ENCODE results near the gene CEPT1. TPM values are rescaled to one million over a fixed set of nuclear protein-coding genes. Genes with fewer than 3 reads are reported as not detected.

CEPT1 gene
- total RNA-seq, 1 experiment from 2014 or later: 34.2 TPM

DNA sequence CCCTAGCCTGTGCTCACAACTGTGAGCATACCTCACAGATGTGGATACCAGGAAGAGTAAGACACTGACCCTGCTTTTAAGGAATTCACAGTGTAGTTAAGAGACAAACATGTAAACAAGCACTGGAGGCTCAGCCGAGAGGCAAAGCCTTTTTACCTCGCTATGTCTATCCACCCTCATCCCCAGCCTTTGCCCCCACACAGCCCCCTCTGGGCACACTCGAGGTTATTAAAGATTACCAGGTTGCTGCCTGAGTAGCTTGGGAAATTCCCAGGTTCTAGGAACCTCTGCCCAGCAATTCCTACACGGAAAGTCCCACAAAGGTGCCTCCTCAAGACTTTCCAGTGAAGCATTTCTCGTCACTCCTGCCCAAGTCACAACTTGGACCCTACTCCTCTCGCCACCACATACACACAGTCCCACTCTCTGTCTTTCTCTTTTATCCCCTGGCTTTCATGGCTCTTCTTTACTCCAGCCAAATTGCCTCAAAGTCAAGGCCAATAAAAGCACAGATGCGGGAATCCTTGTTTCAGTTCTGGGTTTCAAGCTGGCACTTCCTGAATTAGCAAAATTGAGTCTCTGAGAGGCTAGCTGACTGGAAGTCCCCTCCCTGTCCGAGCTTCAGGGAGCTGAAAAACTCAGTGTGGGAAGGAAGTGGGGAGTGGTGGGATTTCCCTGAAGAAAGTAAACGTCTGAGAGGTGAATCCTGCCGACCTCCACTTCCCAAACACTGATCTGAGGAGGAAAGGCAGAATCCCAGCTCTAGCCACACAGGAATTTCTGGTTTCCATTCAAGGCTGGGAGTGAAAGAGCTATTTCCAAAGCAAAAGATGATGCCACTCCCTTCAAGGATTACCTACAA lies 52.9 kb downstream of the CEPT1 start:
- ChIA-PET RAD21 (ENCODE audit: low non-redundant PET in 1 of 2, low total read pairs in 2 of 2, uncharacterized antibody in 2 of 2, unreplicated experiment in 2 of 2) (no interaction called here), POLR2A (interaction anchor here (1.1 kb wide), 1 partner anchor 10 kb away, joined by 3 read pairs; no protein-coding TSS in a partner anchor), CTCF (no interaction called here)
- H3K4me1 ChIP-seq (ENCODE audit: control insufficient read depth in 1 of 2, insufficient read depth in 2 of 2, low read length in 2 of 2): no peaks in the 10 kb centered on the region
- H3K4me3 ChIP-seq (replicated peaks in 1 of 2; ENCODE audit: low read depth in 1 of 2, low read length in 2 of 2): no peak overlapping the region
- intact Hi-C loops (cut with micrococcal nuclease): no loop called here
- TF ChIP-seq, protein P1, sequence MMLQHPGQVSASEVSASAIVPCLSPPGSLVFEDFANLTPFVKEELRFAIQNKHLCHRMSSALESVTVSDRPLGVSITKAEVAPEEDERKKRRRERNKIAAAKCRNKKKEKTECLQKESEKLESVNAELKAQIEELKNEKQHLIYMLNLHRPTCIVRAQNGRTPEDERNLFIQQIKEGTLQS (IDR thresholded peaks at IDR 0.05): no peak
- TF ChIP-seq, protein P2, sequence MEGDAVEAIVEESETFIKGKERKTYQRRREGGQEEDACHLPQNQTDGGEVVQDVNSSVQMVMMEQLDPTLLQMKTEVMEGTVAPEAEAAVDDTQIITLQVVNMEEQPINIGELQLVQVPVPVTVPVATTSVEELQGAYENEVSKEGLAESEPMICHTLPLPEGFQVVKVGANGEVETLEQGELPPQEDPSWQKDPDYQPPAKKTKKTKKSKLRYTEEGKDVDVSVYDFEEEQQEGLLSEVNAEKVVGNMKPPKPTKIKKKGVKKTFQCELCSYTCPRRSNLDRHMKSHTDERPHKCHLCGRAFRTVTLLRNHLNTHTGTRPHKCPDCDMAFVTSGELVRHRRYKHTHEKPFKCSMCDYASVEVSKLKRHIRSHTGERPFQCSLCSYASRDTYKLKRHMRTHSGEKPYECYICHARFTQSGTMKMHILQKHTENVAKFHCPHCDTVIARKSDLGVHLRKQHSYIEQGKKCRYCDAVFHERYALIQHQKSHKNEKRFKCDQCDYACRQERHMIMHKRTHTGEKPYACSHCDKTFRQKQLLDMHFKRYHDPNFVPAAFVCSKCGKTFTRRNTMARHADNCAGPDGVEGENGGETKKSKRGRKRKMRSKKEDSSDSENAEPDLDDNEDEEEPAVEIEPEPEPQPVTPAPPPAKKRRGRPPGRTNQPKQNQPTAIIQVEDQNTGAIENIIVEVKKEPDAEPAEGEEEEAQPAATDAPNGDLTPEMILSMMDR (IDR thresholded peaks at IDR 0.05 in 2 of 3, conservative IDR thresholded peaks at IDR 0.05 in 1 of 3; ENCODE audit: borderline replicate concordance in 1 of 3, insufficient read depth in 1 of 3, low read depth in 2 of 3, low read length in 2 of 3): no peak
- TF ChIP-seq POLR2AphosphoS5 (IDR thresholded peaks at IDR 0.05; ENCODE audit: low read depth, low read length) (no peak), ELF1 (IDR thresholded peaks at IDR 0.05; ENCODE audit: borderline replicate concordance, low read depth) (no peak), SIN3A (IDR thresholded peaks at IDR 0.05; ENCODE audit: low read depth) (no peak)
- H4K20me1 ChIP-seq (ENCODE audit: insufficient read depth): no peaks in the 10 kb centered on the region
- H3K9ac ChIP-seq (ENCODE audit: low read length): no peak overlapping the region
- H3K36me3 ChIP-seq (ENCODE audit: control insufficient read depth in 1 of 2, insufficient read depth in 2 of 2, low read length in 2 of 2): peaks cover 0 to 35% of the 10 kb centered on the region in 2 experiments; a peak in 3 of 4 replicates
- ATAC-seq: no peak
- H3K4me2 ChIP-seq (ENCODE audit: low read length): no peak overlapping the region
- H2AFZ ChIP-seq (ENCODE audit: low read depth, low read length, poor library complexity, severe bottlenecking): no peak overlapping the region
- no peaks in the 10 kb centered on the region for H3K9me3 ChIP-seq (ENCODE audit: control insufficient read depth in 1 of 2, insufficient read depth in 1 of 2, low read depth in 1 of 2, low read length in 2 of 2)
- no peaks in the 10 kb centered on the region for H3K27me3 ChIP-seq (ENCODE audit: insufficient read depth, low read length)
- no peak for DNase-seq (ENCODE audit: low read depth, low spot score)
- H3K79me2 ChIP-seq (ENCODE audit: insufficient read depth, low read length): no peaks in the 10 kb centered on the region
- no peaks in the 10 kb centered on the region for H3K9me2 ChIP-seq (ENCODE audit: insufficient read depth)
- no TSS peak for BruUV-seq (replicated peaks)
- H3K27ac ChIP-seq (ENCODE audit: low read depth, low read length): no peak overlapping the region
